SU-DHL-6 (cell line): ENCODE measurements around the gene NOTCH2.

Experiments
- H2AFZ ChIP-seq: fragments of 200-600 bp; sonication (generic); 2 replicates; pipeline ENCODE4 v1.6.1; 2014; ENCODE audit warnings: low read depth, mild to moderate bottlenecking, moderate library complexity, mixed read lengths, antibody characterized with exemption, low read length; ENCODE audit not compliant: severe bottlenecking
- H3F3A ChIP-seq: fragments of 200-600 bp; shearing (Covaris generic); 2 replicates; pipeline ENCODE4 v1.6.0; 2016; ENCODE audit warnings: antibody characterized with exemption, mild to moderate bottlenecking; ENCODE audit not compliant: insufficient read depth
- H3K27ac ChIP-seq: fragments of 200-600 bp; sonication (generic); 2 replicates; pipeline ENCODE4 v1.5.1; 2016; ENCODE audit warnings: low read depth, mild to moderate bottlenecking, low read length, moderate library complexity, mixed read lengths
- H3K27me3 ChIP-seq: fragments of 200-600 bp; sonication (generic), shearing (Covaris generic); 2 replicates; pipeline ENCODE4 v1.6.0; 2014; ENCODE audit warnings: mild to moderate bottlenecking, low read length
- H3K36me3 ChIP-seq: fragments of 200-600 bp; sonication (generic); 2 replicates; pipeline ENCODE4 v1.6.1; 2014; ENCODE audit warnings: mild to moderate bottlenecking, low read length, mixed read lengths
- H3K4me2 ChIP-seq: fragments of 300-600, 200-600 bp; shearing (Covaris generic), sonication (generic); 2 replicates; pipeline ENCODE4 v1.6.0; 2014; ENCODE audit warnings: low read length, low read depth, mild to moderate bottlenecking; ENCODE audit not compliant: poor library complexity, severe bottlenecking
- H3K4me3 ChIP-seq: fragments of 200-600 bp; sonication (generic); 2 replicates; pipeline ENCODE4 v1.5.1; 2014; ENCODE audit warnings: antibody characterized with exemption, low read length, mild to moderate bottlenecking, mixed read lengths; ENCODE audit not compliant: insufficient read depth, poor library complexity, severe bottlenecking
- H3K79me2 ChIP-seq: fragments of 200-600 bp; sonication (generic); 2 replicates; pipeline ENCODE4 v1.6.1; 2014; ENCODE audit warnings: mild to moderate bottlenecking, low read length, moderate library complexity; ENCODE audit not compliant: insufficient read depth
- H3K9ac ChIP-seq: fragments of 200-600 bp; sonication (generic); 2 replicates; pipeline ENCODE4 v1.7.0; 2014; ENCODE audit warnings: mild to moderate bottlenecking, low read length
- H3K9me2 ChIP-seq: fragments of 200-600 bp; sonication (generic); replicated peaks from 2 replicates; pipeline ENCODE4 v1.6.1; 2014; ENCODE audit warnings: low read length; ENCODE audit not compliant: insufficient read depth
- H3K9me3 ChIP-seq: fragments of 200-600 bp; sonication (generic); 2 replicates; pipeline ENCODE4 v1.6.1; 2014; ENCODE audit warnings: low read length, mixed read lengths; ENCODE audit not compliant: insufficient read depth
- H4K20me1 ChIP-seq: fragments of 200-600 bp; sonication (generic); 2 replicates; pipeline ENCODE4 v1.6.1; 2014; ENCODE audit warnings: low read depth, mild to moderate bottlenecking, antibody characterized with exemption, low read length, moderate library complexity, mixed read lengths
- EZH2phosphoT487 ChIP-seq: fragments of 200-600 bp; sonication (generic), shearing (Covaris generic); conservative IDR thresholded peaks from 2 replicates; pipeline ENCODE4 v1.6.1; 2018; ENCODE audit warnings: mild to moderate bottlenecking, antibody characterized with exemption, low read length, moderate library complexity, mixed read lengths
- TF ChIP-seq, protein P1 (sequence below): fragments of 200-600 bp; sonication (generic); IDR thresholded peaks from one replicate; pipeline ENCODE4 v1.5.1; 2017; ENCODE audit warnings: antibody characterized with exemption, mild to moderate bottlenecking, low read length, moderate library complexity; ENCODE audit not compliant: insufficient read depth, poor library complexity, severe bottlenecking

NOTCH2 gene

DNA sequence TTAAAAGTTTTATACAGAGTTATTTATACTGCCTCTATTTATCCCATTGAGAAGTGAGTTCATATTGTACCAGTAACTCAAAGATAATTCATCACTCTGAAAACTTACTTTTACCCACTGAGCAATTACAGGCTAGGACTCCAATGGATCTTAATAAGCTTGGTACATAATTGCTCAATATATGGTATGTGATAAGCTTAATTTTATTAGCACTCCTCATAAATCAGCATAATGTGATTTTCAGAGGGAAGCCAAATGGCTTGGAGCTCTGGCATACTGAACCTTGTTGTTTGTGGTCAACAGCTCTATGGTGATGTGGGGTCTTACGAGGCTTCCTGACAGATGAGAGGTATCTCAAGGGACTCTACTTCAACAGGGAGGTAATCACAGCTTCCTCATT lies 199.5 kb downstream of the NOTCH2 start:
- no peak overlapping the region for H3K4me3 ChIP-seq
- H3K9ac ChIP-seq, result no peak overlapping the region
- no peaks in the 10 kb centered on the region for H3K27me3 ChIP-seq
- H4K20me1 ChIP-seq, result no peaks in the 10 kb centered on the region
- no peaks in the 10 kb centered on the region for H3F3A ChIP-seq
- no peak overlapping the region for H3K27ac ChIP-seq
- no peaks in the 10 kb centered on the region for H3K9me2 ChIP-seq
- no peak for TF ChIP-seq EZH2phosphoT487
- TF ChIP-seq, protein P1, sequence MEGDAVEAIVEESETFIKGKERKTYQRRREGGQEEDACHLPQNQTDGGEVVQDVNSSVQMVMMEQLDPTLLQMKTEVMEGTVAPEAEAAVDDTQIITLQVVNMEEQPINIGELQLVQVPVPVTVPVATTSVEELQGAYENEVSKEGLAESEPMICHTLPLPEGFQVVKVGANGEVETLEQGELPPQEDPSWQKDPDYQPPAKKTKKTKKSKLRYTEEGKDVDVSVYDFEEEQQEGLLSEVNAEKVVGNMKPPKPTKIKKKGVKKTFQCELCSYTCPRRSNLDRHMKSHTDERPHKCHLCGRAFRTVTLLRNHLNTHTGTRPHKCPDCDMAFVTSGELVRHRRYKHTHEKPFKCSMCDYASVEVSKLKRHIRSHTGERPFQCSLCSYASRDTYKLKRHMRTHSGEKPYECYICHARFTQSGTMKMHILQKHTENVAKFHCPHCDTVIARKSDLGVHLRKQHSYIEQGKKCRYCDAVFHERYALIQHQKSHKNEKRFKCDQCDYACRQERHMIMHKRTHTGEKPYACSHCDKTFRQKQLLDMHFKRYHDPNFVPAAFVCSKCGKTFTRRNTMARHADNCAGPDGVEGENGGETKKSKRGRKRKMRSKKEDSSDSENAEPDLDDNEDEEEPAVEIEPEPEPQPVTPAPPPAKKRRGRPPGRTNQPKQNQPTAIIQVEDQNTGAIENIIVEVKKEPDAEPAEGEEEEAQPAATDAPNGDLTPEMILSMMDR, result no peak
- H3K79me2 ChIP-seq, result no peaks in the 10 kb centered on the region
- H3K9me3 ChIP-seq, result no peaks in the 10 kb centered on the region
- no peak overlapping the region for H3K4me2 ChIP-seq
- H3K36me3 ChIP-seq, result no peaks in the 10 kb centered on the region
- H2AFZ ChIP-seq, result no peak overlapping the region

DNA sequence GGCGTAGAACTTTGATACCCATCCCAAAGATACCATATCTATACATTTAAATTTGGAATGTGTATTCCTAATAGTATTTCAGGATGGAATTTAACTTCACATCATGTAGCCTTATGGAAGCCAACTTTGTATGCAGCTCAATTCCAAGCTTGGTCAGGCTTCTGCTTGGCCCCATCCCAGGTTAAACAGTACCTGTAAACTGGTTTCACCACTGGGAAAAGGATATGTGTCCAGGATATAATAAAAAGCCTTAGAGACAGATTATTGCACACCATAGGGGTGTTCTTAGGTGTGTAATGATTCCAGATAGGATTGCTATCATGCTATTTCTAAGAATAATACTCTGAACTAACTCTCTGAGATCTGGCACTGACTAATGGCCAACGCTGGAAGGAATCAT lies 201.3 kb downstream of the NOTCH2 start:
- Histone ChIP-seq H2AFZ (no peak overlapping the region), H3K9me2 (no peaks in the 10 kb centered on the region), H3K4me3 (no peak overlapping the region), H4K20me1 (no peaks in the 10 kb centered on the region), H3K79me2 (no peaks in the 10 kb centered on the region), H3K36me3 (no peaks in the 10 kb centered on the region), H3K9me3 (no peaks in the 10 kb centered on the region), H3F3A (no peaks in the 10 kb centered on the region), H3K27me3 (no peaks in the 10 kb centered on the region), H3K9ac (no peak overlapping the region), H3K4me2 (no peak overlapping the region), H3K27ac (no peak overlapping the region)
- TF ChIP-seq EZH2phosphoT487, result no peak
- TF ChIP-seq, protein P1, result no peak

DNA sequence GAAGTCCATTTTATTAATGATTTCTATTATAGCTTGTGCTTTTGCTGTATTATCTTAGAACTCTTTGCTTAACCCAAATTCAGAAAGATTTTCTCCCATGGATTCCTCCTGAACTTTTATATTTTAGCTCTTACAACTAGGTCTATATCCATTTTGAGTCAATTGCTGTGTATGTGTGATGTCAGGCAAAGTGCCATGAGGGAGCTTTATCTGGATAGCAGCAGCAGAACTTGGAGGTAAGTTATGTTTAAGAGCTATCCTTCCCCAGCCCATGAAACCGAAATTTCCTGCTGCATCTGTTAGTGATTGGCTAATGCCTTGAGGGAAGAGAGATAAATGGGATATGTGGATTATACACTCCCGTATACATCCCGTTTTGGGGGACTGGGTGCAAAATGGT lies 203.0 kb downstream of the NOTCH2 start:
- Histone ChIP-seq H3K9me3 (no peaks in the 10 kb centered on the region), H3K9ac (no peak overlapping the region), H3F3A (no peaks in the 10 kb centered on the region), H2AFZ (no peak overlapping the region), H3K36me3 (no peaks in the 10 kb centered on the region), H4K20me1 (no peaks in the 10 kb centered on the region), H3K4me3 (no peak overlapping the region), H3K79me2 (no peaks in the 10 kb centered on the region), H3K27me3 (no peaks in the 10 kb centered on the region), H3K27ac (no peak overlapping the region), H3K4me2 (no peak overlapping the region), H3K9me2 (no peaks in the 10 kb centered on the region)
- TF ChIP-seq EZH2phosphoT487, result no peak
- TF ChIP-seq, protein P1, result no peak
